HG03060 (cell line): ENCODE measurements around the gene BTK.
A peak's percentile ranks its signal among the peaks of the same experiment; 100 is the strongest.

Experiments
- ATAC-seq: cut with Tn5 transposase; IDR thresholded peaks from one replicate; pipeline ENCODE4 v1.9.1; 2021; ENCODE audit warnings: low read depth, moderate number of reproducible peaks; ENCODE audit not compliant: unreplicated experiment

BTK gene

GRCh38 chrX:101385795-101386541, at the start of gene BTK:
Gene BTK, minus strand, starts transcription at chrX:101386191. Its CDS starts 10,907 bp downstream, at chrX:101375284.
- ATAC-seq = peak; percentile 63

GRCh38 chrX:101430457-101431078, 44.6 kb upstream of the BTK start:
- ATAC-seq = peak; percentile 93

GRCh38 chrX:101429934-101430333, 43.9 kb upstream of the BTK start:
- ATAC-seq = peak; percentile 36

DNA sequence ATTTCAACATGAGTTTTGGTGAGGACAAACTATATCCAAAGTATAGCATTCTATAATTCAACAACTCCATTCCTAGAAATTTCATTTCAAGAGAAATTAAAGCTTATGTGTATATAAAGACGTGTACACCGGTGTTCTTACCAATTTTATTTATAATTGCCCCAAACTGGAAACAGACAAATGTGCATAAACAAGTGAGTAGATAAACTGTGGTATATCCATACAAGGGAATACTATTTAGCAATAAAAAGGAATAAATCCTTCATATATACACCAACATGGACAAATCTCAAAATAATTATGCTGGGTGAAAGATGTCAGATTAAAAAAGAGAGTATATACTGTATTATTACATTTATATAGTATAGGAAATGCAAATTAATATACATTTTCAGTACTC, 42.0 kb upstream of the BTK start:
- ATAC-seq = no peak

DNA sequence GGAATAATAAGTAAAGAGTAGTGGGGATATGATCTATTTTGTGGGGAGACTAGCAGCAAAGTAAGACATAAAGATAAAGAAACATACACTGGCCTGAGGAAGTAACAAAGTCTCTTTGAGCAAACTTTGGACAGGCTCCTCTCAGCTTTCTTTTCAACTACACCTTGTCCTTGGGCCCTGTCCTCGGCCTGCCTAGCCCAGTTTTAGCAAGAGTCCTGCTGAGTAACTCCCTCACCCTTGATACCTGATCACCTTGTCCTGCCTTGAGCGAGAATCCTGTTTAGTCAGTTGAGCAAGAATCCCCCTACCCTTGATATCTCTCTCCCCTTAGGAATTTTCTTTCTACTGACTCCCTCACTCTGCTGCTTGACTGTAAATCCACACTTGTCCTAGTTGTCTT, 33.5 kb upstream of the BTK start:
- no peak for ATAC-seq

DNA sequence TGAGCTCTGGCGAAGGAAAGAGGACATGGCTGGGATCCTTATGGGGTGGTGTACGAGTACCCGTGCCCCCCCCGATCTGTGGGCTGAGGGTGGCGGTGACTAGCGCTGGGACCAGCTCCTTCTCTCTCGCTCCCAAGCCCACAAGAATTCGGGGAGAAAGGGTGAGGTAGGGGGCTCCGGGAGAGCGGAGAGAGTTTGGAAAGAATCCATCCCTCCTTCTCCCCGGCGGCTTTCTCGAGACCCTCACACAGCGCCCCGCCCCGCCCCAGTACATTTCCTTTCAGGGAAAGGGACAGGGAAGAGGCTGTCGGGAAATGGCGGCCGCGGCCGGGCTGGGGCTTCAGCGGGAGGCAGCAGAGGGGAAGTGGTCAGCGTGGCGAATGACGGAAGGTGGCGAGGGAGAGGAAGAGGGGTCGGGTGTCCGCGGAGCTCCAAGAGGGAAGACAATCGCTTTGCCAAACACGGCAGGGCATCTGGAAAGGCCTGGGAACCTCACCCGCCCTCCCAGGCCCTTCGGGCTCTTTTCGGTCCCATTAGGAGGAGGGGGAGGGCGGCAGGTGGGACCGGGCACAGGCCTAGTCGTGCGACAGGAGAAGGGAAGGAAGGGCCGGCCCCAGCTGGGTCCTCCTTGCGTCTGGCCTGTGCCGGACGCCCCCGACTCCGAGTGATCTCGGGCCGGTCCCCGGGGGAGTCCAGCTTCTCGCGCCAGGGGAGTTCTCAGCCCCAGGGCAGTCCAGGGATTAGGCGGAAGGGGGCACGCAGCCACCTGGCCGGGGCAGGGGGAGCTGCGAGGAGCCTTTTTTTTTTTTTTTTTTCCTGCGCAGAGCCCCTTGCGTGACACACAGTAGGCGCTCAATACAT, 32.2 kb upstream of the BTK start:
- ATAC-seq = no peak

- no peak for ATAC-seq
Observed at GRCh38 chrX:101417190-101417589, 31.2 kb upstream of the BTK start.

GRCh38 chrX:101416691-101417090, 30.7 kb upstream of the BTK start:
- no peak for ATAC-seq

- ATAC-seq = no peak
Observed at GRCh38 chrX:101415180-101416145, 29.5 kb upstream of the BTK start.

GRCh38 chrX:101411984-101412383, 26.0 kb upstream of the BTK start:
- no peak for ATAC-seq

DNA sequence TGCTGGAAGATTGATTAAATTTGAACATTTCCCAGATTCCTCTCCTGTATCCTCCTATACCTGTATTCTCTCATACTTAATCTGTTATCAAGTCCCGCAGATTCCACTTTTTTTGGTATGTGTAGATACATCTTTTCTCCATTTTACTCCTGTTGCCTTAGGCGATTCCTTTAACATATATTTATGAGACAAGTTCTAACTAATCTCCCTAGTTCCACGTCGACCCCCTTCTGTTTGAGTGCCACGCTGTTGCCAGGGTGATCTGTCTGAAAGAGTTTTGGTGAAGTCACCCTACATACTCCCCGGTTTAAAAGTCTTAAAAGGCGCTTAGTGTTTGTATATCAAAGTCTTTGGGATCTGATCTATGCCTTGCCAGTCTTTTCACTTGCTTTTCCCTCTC, 24.5 kb upstream of the BTK start:
- ATAC-seq = no peak

DNA sequence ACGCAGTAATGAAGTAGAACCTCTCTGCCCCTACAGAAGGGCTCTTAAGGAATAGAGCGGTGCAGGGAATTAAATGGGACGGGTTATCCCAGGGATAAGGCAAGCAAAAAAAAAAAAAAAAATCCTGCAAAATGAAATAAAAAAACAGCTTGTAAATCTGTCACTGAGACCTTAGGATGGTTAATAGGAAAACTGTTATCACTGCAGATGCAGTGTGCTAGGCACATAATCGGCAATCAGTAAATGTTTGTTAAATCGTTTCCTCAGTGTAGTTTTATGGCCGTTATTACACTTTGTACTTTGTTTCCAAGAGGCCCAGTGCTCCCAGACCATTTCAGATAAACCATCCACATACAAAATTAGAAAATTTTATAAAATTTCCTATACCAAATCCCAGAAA, 23.1 kb upstream of the BTK start:
- ATAC-seq = no peak

- peak; percentile 11 for ATAC-seq
Observed at GRCh38 chrX:101408532-101408841, 22.5 kb upstream of the BTK start.

- peak; percentile 95 for ATAC-seq
Observed at GRCh38 chrX:101407748-101408531, 21.9 kb upstream of the BTK start, which contains the start of the genes GLA and HNRNPH2. Gene GLA, minus strand, starts transcription at chrX:101407925. Its CDS starts 22 bp downstream, at chrX:101407903. Gene HNRNPH2, plus strand, starts transcription at chrX:101408222. Its CDS starts 3,767 bp downstream, at chrX:101411989.

DNA sequence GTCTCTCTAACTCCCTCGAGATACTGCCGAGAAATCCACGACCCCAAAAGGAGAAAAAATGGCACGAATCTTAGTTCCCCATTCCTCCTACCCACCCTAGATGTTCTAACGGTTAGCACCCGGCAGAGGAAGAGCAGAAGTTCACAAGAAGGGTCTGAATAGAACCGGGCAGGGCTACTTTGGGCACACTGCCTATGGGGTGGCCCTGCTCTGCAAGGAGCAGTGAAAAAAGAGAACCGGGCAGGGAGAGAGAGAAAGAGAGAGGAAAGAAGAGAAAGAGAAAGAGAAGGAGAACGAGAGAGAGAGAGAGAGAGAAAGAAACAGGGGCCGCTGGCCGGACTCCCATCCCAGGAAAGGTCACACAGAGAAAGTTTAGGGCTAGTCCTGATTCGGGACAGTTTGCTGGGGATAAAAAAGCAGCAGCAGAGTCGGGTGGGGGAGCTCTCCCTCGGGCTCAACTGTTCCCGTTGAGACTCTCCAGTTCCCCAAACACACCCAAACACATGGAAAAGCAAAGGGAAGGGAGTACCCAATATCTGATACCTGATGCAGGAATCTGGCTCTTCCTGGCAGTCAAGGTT, 21.3 kb upstream of the BTK start:
- ATAC-seq = no peak

- no peak for ATAC-seq
Observed at GRCh38 chrX:101399825-101400224, 13.8 kb upstream of the BTK start.

GRCh38 chrX:101398694-101399093, 12.7 kb upstream of the BTK start:
- ATAC-seq = no peak

DNA sequence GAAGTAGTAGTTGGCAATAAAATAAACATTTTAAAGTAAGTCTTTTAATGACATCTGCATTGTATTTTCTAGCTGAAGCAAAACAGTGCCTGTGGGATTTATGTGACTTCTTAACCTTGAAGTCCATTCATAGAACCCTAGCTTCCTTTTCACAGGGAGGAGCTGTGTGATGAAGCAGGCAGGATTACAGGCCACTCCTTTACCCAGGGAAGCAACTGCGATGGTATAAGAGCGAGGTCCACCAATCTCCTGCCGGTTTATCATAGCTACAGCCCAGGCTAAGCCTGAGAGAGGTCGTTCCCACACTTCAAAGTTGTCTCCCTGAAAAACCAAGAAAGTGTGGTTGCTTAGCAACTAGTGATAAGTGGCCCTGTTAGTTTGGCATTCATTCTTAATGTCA, 11.8 kb upstream of the BTK start:
- ATAC-seq = no peak

- no peak for ATAC-seq
Observed at GRCh38 chrX:101395789-101396188, 9.8 kb upstream of the BTK start.
